NCI-H146 (cell line): ENCODE data around the gene C16orf82.
"Not testable (repeated sequence)": the region's sequence is repeated elsewhere in the genome, so short reads cannot be mapped to it uniquely, and the experiment has no call there.

Experiments
- DNase-seq: peaks from one replicate; lab custom pipeline; 2025; lab: John Stamatoyannopoulos, UW

Gene C16orf82

DNA sequence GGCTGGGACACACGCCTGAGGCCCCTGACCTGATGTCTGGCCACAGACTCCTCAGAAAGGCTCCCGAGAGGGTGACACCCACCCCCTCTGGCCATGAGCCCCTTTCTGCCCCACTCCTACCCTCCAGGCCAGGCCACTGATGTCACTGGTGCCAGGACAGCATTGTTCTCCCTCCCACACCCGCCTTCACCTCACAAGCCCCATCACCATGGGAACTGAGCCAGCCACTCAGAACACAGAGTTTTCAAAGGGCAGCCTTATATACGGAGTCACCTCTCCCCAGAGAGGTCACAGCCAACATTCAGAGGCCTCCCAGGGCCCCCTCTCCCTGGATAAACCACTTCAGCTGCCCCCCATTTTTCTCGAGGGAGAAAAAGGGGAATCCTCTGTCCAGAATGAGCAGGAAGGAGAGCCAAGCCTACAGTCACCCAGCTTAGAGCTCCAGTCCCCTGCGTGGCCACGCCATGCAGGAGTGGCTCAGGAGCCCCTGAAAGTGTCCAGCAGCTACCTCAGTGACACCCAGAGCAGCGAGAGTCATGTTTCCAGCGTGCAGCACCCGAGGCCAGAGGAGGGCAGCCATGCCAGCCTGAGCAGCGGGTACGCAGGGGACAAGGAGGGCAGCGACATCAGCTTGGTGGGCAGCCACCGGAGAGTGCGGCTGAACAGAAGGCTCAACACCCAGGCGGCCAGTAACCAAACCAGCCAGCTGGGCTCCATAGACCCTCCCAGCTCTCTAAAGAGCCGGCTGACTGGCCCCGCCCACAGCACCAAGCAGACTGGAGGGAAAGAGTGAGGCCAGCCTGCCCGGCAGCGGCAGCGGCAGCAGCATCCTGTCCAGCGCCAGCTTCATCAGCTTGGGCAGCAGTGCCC lies at the start of gene C16orf82:
TSS of gene C16orf82 (plus strand) at position 260 of the 870 bp plus-strand sequence.
- no peak for DNase-seq

GRCh38 chr16:27020031-27020430 lies 46.7 kb upstream of the C16orf82 start:
- DNase-seq = no peak

DNA sequence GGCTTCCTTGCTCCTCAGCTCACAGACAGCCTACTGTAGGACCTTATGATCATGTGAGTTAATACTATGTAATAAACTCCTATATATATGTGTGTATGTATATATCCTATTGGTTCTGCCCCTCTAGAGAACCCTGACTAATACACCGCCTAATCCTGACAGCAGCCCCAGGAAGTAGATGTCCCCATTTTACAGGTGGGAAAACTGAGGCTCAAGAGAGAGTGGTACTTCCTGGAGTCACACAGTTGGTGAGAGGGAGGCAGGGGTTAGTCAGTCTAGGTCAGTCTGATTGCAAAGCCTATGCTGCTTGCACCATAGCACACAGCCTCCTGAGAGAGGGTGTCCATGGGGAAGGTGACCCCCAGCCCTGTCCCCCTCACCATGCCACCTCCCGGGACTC lies 42.7 kb upstream of the C16orf82 start:
- no peak for DNase-seq

DNA sequence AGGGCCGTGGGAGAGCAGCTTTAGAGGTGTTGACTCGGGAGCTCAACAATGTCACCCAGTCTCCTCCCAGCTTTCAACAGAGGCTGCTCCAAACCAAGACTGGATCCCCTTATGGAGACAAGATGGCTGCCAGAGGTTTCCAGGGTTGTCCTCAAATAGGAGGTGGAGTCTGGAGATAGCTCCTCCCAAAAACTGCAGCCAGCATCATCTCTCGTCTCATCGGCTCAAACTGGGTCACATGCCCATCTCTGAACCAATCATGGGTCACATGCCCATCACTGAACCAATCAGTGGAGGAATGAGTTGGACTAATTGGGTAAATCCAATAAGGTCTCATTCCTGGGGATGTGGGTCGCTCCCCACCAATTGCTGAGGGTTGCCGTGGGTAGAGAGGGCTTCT lies 41.1 kb upstream of the C16orf82 start:
- no peak for DNase-seq

- no peak for DNase-seq
Observed at GRCh38 chr16:27027971-27028370, 38.8 kb upstream of the C16orf82 start.

DNA sequence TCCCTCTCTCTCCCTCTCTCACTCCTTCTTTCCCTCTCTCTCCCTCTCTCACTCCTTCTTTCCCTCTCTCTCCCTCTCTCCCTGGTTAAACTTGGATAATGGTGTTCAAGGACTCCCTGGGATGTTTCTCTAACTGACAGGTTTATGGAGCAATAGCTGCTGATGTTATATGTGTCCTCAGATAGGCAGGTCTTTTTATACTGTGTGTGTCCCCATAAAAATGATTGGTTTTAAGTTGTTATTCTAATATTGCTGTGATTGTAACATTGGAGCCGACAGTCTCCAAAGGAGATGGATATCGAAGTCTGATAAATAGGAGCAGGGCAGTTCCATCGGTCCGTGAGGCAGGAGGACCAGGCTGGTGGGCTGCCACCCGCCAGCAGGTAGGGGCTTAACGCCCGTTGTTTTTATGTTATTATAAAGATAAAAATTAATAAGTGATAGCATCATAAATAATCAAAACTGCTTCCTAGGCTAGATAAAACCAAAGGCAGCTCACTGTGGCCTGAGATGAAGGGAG lies 38.1 kb upstream of the C16orf82 start:
- DNase-seq = no peak

DNA sequence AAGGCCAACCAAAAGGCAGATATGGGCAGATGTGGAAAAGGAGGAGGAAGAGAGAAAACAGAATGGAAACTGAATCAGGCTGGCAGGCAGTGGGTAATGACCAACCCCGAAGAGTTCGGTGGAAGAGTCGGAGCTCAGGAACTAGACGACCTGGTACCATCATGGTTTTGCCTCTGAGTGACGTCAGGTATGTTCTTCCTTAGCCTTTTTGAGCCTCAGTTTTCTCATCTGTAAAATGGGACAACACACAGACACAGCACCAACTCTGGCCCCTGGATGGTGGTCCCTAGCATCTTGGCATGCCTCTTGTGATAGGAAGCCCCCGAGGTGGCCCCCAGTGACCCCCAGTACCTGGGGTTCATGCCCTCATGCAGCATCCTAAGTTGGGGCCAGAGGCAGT lies 37.2 kb upstream of the C16orf82 start:
- no peak for DNase-seq

DNA sequence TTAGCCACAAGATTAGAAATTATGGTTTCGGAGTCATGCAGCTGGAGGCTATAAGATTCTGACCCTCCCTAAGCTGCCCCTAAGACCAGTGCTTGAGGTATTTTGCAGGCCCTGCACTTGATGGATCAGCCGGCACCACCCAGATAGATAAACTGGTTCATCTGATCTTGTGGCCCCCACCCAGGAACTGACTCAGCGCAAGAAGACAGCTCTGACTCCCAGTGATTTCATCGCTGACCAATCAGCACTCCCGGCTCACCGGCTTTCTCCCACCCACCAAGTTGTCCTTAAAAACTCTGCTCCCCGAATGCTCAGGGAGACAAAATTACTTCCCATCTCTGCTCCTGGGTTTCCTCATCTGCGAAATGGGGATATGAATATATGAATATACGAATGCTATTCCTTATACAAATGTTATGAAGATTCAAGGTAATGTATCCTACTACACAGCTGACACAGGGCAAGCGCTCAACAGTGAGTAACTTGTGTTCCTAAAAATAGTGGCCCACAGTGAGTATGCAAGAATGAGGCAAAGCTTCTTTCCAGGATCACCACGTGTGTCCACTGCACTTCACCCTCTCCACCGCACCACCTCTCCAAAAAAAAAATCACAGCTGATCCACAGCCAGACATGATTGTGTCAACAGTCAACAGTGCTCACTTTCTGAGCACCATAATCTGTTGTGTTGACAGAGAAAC lies 33.3 kb upstream of the C16orf82 start:
- no peak for DNase-seq

DNA sequence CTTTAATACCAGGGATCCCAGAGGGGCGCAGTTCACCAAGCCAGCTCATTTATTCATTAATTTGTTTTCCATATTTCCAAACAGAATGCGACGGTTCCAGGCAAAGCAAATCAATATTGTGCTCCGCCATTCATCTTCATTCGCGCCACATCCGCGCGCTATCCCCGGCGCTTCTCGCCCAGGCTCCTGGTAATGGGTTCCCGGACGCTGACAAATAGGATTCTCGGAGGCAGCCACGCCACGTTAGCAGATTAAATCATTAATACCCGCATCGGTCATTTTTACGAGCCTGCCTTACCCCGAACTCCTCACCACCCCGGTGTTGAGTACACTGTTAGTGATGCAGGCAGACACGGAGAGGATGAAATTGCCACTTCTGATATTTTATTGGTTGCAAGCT lies 26.0 kb upstream of the C16orf82 start:
- DNase-seq = no peak

GRCh38 chr16:27046958-27047518 lies 19.7 kb upstream of the C16orf82 start:
- DNase-seq = no peak

GRCh38 chr16:27048316-27048715 lies 18.4 kb upstream of the C16orf82 start:
- DNase-seq = no peak

- DNase-seq = no peak
Observed at GRCh38 chr16:27049117-27049516, 17.6 kb upstream of the C16orf82 start.

GRCh38 chr16:27052007-27052406 lies 14.7 kb upstream of the C16orf82 start:
- DNase-seq = no peak

DNA sequence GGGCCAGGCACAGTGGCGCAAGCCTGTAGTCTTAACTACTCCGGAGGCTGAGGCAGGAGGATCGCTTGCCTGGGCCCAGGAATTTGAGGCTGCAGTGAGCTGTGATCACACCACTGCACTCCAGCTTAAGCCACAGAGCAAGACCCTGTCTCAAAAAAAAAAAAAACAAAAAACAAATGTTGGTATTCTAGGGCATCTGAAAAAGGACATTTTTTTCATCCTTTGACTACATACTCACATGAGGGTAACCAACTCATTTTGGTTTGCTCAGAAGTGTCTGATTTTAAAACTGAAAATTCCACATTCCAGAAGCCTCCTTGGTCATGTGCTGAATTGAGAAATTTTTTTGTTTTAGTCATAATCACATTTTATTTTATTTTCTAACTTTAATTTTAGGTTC lies 12.7 kb upstream of the C16orf82 start:
- DNase-seq = no peak

- no peak for DNase-seq
Observed at GRCh38 chr16:27058299-27058698, 8.4 kb upstream of the C16orf82 start.

- no peak for DNase-seq
Observed at GRCh38 chr16:27070776-27071175, 4.0 kb downstream of the C16orf82 start.

DNA sequence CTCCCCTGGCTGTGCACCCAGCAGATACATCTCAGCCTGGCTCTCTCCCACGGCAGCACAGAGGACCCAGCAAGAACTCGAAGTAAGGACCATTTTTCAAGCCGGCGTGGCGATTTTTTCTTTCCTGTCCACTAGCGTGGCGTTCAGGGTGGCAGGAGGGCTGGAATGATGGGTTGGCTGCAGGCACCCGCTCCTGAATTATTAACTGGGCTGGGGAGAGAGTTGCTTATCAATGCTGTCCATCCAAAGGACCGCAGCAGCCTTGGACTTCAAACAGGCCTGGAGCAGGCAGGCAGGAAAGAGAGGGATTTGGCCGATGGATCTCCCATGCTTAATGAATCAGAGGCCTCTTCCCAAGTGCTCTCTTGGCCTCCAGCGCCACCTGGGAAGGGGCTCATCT lies 7.0 kb downstream of the C16orf82 start:
- no peak for DNase-seq

DNA sequence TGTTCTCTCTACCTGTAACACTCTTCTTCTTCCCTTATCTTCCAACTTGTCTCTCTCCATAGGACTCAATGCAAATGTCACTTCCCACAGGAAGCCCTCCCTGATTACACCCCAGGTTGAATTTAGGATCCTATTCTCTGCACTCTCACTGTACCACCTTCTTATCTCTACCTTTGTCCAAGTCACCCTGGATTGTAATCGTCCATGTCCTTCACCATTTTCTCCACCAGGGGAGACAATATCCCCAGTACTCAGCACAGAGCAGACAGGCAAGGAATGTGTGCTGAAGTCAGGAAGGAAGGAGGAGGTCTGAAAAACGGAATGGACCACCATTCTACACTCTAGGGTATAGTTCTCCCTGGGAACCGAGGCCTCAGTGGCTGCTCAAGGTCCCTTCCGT lies 14.2 kb downstream of the C16orf82 start:
- DNase-seq = no peak

DNA sequence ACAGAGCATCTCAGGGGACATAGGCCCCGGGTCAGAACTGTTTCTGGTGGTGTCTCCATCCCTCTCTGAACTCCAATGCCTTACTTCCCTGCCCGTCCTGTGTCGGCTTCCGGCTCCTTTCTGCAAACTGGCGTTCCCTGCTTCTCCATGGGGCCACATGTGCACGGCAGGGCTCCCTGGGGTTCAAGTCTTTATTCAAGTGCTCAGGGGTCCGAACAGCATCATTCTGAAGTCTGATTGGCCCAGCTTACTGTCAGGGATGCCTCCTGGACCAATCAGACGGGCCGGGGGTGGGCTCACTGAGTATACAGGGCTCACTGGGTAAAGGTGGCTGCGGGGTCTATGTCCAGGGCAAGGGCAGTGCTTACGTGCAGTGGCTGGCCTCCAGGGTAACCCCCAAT lies 17.1 kb downstream of the C16orf82 start:
- no peak for DNase-seq

DNA sequence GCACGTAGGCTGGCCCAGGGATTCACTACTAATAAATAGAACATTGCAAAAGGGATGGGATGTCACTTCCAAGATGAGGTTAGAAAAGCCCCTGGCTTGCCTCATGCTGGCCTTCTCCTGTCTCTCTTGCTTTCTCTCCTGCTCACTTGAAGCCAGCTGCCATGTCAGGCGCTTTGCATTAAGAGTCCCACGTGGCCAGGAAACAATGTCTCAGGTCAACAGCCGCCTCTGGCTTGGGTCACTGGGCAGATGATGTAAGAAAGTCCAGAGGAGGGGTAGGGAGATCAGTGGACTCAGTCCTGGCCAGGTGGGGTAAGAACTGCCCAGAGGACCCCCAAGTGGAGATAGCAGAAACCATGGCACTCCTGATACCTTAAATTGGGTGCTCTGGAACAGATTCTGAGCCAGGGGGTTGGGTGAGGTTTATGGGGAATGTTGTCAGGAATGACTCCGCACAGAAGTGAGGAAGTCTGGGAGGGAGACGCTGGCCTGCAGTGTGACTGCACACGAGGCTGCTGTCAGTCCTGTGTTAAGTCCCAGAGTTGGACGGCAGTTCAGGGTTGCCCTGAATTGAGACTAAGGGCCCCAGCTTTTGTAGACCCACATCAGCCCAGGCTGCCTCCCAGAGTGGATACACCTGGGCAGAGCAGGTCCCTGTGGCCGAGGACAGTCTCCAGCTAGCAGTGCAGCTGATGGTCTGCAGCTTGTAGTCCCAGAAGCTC lies 17.7 kb downstream of the C16orf82 start:
- no peak for DNase-seq

DNA sequence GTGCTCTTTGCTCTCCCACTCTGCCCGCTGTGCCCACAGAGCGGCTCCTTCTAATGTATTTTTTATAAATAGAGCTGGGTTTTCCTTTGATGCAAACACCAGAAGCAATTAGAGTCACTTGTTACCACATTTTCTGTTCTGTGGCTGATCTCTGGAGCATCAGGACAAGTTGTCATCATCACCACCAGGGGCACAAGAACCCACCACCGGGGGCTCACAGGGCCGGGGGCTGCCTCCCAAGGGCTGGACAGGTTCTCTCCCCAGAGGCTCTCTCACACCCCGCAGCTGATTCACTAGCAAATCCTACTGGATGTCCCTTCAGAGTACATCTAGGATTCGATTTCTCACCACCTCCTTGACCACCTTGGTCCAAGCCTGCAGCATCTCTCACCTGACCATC lies 18.5 kb downstream of the C16orf82 start:
- DNase-seq = no peak

GRCh38 chr16:27086031-27086430 lies 19.3 kb downstream of the C16orf82 start:
- DNase-seq = not testable (repeated sequence)
